PFSK-1 (cell line): ENCODE data around the gene SAMD9.

ENCODE experiments used
- FOXP2 ChIP-seq: optimal IDR thresholded peaks from 2 replicates; pipeline ENCODE3; 2011; ENCODE audit warnings: borderline replicate concordance, control low read depth, inconsistent platforms; ENCODE audit not compliant: insufficient read depth; ENCODE audit errors: extremely low read length, extremely low read depth
- POLR2AphosphoS5 ChIP-seq: IDR thresholded peaks from 2 replicates; pipeline ENCODE4 v1.6.1; 2012; ENCODE audit warnings: low read depth, mild to moderate bottlenecking, control low read depth, low read length, moderate library complexity
- SIN3A ChIP-seq: IDR thresholded peaks from 2 replicates; pipeline ENCODE4 v1.6.1; 2012; ENCODE audit warnings: mild to moderate bottlenecking, low read length, moderate library complexity, borderline replicate concordance; ENCODE audit not compliant: insufficient read depth
- TAF1 ChIP-seq: IDR thresholded peaks from 2 replicates; pipeline ENCODE4 v1.6.1; 2012; ENCODE audit warnings: low read length, control low read depth, borderline replicate concordance; ENCODE audit not compliant: insufficient read depth
- TF ChIP-seq, protein P1 (sequence below), 2 experiments: IDR thresholded peaks; 2 replicates each; pipeline versions ENCODE4 v1.6.1 to v1.8.0; 2011 to 2012; ENCODE audit warnings: low read depth in 2 of 2, low read length in 2 of 2, control low read depth in 1 of 2, inconsistent platforms in 1 of 2, mild to moderate bottlenecking in 1 of 2, moderate library complexity in 1 of 2; ENCODE audit not compliant: insufficient read depth in 1 of 2

SAMD9 gene

GRCh38 chr7:93108003-93108402, 9.8 kb downstream of the SAMD9 start:
- TF ChIP-seq SIN3A, result no peak
- no peak for TF ChIP-seq FOXP2
- no peak for TF ChIP-seq TAF1
- TF ChIP-seq, protein P1, sequence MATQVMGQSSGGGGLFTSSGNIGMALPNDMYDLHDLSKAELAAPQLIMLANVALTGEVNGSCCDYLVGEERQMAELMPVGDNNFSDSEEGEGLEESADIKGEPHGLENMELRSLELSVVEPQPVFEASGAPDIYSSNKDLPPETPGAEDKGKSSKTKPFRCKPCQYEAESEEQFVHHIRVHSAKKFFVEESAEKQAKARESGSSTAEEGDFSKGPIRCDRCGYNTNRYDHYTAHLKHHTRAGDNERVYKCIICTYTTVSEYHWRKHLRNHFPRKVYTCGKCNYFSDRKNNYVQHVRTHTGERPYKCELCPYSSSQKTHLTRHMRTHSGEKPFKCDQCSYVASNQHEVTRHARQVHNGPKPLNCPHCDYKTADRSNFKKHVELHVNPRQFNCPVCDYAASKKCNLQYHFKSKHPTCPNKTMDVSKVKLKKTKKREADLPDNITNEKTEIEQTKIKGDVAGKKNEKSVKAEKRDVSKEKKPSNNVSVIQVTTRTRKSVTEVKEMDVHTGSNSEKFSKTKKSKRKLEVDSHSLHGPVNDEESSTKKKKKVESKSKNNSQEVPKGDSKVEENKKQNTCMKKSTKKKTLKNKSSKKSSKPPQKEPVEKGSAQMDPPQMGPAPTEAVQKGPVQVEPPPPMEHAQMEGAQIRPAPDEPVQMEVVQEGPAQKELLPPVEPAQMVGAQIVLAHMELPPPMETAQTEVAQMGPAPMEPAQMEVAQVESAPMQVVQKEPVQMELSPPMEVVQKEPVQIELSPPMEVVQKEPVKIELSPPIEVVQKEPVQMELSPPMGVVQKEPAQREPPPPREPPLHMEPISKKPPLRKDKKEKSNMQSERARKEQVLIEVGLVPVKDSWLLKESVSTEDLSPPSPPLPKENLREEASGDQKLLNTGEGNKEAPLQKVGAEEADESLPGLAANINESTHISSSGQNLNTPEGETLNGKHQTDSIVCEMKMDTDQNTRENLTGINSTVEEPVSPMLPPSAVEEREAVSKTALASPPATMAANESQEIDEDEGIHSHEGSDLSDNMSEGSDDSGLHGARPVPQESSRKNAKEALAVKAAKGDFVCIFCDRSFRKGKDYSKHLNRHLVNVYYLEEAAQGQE (IDR thresholded peaks at IDR 0.05; ENCODE audit: insufficient read depth in 1 of 2, low read depth in 2 of 2, low read length in 2 of 2), result no peak
- no peak for TF ChIP-seq POLR2AphosphoS5

DNA sequence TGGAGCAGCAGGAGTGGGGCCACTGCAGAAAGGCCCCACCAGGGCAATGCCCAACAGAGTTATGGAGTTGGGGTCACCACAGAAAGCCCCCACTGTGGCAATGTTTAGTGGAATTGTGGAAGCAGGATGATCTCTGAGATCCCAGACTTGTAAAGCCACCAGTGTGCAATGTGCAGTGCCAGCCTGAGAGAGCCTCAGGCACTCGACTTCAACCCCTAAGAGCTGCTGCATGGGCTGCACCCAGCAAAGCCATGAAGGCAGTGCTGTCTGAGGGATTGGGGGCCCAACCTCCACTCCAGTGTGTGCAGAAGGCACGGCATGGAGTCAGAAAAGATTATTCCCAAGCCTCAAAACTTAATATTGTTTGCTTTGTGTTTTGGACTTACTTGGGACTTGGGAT, 20.4 kb downstream of the SAMD9 start:
- TF ChIP-seq FOXP2, result no peak
- TF ChIP-seq, protein P1 (IDR thresholded peaks at IDR 0.05; ENCODE audit: insufficient read depth in 1 of 2, low read depth in 2 of 2, low read length in 2 of 2), result no peak
- no peak for TF ChIP-seq TAF1
- TF ChIP-seq POLR2AphosphoS5, result no peak
- no peak for TF ChIP-seq SIN3A

DNA sequence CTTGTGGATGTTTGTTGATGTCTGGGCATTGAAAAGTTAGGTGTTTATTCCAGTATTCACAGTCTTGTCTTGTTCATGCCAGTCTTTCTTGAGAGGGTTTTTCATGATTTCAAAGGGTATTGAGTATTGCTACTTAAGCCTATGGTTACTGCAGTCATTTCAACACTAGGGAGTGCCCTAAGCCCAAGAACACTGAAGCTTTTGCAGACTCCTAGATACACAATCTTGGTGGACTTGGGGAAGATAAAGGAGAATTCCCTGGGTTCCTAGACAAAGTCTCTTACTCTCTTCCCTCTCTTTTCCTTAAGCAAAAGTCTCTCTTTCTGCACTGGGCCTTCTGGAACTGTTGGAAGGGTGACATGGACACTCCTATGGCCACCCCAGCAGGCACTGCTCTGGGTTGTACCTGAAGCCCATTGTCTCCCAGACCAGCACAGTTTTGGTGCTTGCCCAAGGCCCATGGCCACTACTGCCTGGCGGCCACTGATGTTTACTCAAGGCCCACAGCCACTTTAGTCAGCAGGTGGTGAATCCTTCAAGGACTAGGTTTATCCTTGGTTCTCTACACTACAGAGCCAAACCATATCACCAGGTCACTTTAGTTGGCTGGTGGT, 24.9 kb downstream of the SAMD9 start:
- TF ChIP-seq FOXP2, result no peak
- TF ChIP-seq POLR2AphosphoS5, result no peak
- TF ChIP-seq, protein P1 (IDR thresholded peaks at IDR 0.05; ENCODE audit: insufficient read depth in 1 of 2, low read depth in 2 of 2, low read length in 2 of 2), result no peak
- no peak for TF ChIP-seq TAF1
- no peak for TF ChIP-seq SIN3A

- TF ChIP-seq SIN3A (no peak), POLR2AphosphoS5 (no peak), TAF1 (no peak)
Observed at GRCh38 chr7:93062599-93062998, 55.2 kb downstream of the SAMD9 start.

- TF ChIP-seq POLR2AphosphoS5 (no peak), FOXP2 (no peak), TAF1 (no peak), SIN3A (no peak)
- TF ChIP-seq, protein P1 (IDR thresholded peaks at IDR 0.05; ENCODE audit: insufficient read depth in 1 of 2, low read depth in 2 of 2, low read length in 2 of 2), result no peak
Observed at GRCh38 chr7:93060865-93061264, 56.9 kb downstream of the SAMD9 start.
